ENCODE results near the gene PTGDS.

PTGDS gene

DNA sequence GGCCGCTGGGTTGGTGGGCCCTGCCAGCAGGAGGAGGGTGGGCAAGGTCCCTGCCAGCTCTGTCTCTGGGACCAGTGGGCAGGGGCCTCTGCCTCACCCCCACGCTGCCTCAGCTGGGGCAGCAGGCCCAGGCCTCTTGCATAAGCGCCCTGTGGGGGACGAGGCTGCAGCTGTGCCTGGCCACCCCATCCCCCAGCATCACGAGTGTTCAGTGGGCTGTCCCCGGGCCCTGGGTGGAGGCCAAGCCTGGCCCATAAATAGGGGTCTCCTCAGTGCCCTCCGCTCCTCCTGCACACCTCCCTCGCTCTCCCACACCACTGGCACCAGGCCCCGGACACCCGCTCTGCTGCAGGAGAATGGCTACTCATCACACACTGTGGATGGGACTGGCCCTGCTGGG, at the start of gene PTGDS:
TSS of gene PTGDS (plus strand) at position 282 of the 400 bp plus-strand sequence. CDS start at position 357, 75 bp downstream.
- Histone ChIP-seq H3K27me3 (ENCODE audit: control insufficient read depth, insufficient read depth, low read length) (peaks cover 9% of the 10 kb centered on the region; the same call in 1 of the 2 replicates), H3K4me1 (ENCODE audit: control insufficient read depth, insufficient read depth, low read length) (peaks cover 7% of the 10 kb centered on the region), H3K4me3 (ENCODE audit: low read depth, low read length) (peak within 1 kb of the TSS; percentile 78), H3K27ac (ENCODE audit: low read depth, low read length) (no peak within 1 kb of the TSS), H3K36me3 (ENCODE audit: control insufficient read depth, insufficient read depth, low read length) (no peaks in the 10 kb centered on the region), H3K9ac (ENCODE audit: low read length) (no peak within 1 kb of the TSS), H3K9me3 (ENCODE audit: control insufficient read depth, insufficient read depth, low read depth, low read length) (no peaks in the 10 kb centered on the region)

GRCh38 chr9:136928591-136928990, 48.7 kb upstream of the PTGDS start:
- Histone ChIP-seq H3K9ac (ENCODE audit: low read length) (no peak overlapping the region), H3K27ac (ENCODE audit: low read depth, low read length) (no peak overlapping the region), H3K4me3 (ENCODE audit: low read depth, low read length) (no peak overlapping the region), H3K36me3 (ENCODE audit: control insufficient read depth, insufficient read depth, low read length) (peaks cover 64% of the 10 kb centered on the region), H3K9me3 (ENCODE audit: control insufficient read depth, insufficient read depth, low read depth, low read length) (no peaks in the 10 kb centered on the region), H3K27me3 (ENCODE audit: control insufficient read depth, insufficient read depth, low read length) (no peaks in the 10 kb centered on the region), H3K4me1 (ENCODE audit: control insufficient read depth, insufficient read depth, low read length) (no peaks in the 10 kb centered on the region)

GRCh38 chr9:136930014-136930413, 47.3 kb upstream of the PTGDS start:
- Histone ChIP-seq H3K4me1 (ENCODE audit: control insufficient read depth, insufficient read depth, low read length) (no peaks in the 10 kb centered on the region), H3K4me3 (ENCODE audit: low read depth, low read length) (no peak overlapping the region), H3K9ac (ENCODE audit: low read length) (no peak overlapping the region), H3K27me3 (ENCODE audit: control insufficient read depth, insufficient read depth, low read length) (no peaks in the 10 kb centered on the region), H3K27ac (ENCODE audit: low read depth, low read length) (no peak overlapping the region), H3K36me3 (ENCODE audit: control insufficient read depth, insufficient read depth, low read length) (peaks cover 67% of the 10 kb centered on the region), H3K9me3 (ENCODE audit: control insufficient read depth, insufficient read depth, low read depth, low read length) (no peaks in the 10 kb centered on the region)

GRCh38 chr9:136931611-136932130, 45.6 kb upstream of the PTGDS start:
- H3K9me3 ChIP-seq (ENCODE audit: control insufficient read depth, insufficient read depth, low read depth, low read length) = no peaks in the 10 kb centered on the region
- H3K9ac ChIP-seq (ENCODE audit: low read length) = no peak overlapping the region
- H3K4me1 ChIP-seq (ENCODE audit: control insufficient read depth, insufficient read depth, low read length) = no peaks in the 10 kb centered on the region
- no peak overlapping the region for H3K4me3 ChIP-seq (ENCODE audit: low read depth, low read length)
- peaks cover 54% of the 10 kb centered on the region for H3K36me3 ChIP-seq (ENCODE audit: control insufficient read depth, insufficient read depth, low read length)
- H3K27ac ChIP-seq (ENCODE audit: low read depth, low read length) = no peak overlapping the region
- no peaks in the 10 kb centered on the region for H3K27me3 ChIP-seq (ENCODE audit: control insufficient read depth, insufficient read depth, low read length)

DNA sequence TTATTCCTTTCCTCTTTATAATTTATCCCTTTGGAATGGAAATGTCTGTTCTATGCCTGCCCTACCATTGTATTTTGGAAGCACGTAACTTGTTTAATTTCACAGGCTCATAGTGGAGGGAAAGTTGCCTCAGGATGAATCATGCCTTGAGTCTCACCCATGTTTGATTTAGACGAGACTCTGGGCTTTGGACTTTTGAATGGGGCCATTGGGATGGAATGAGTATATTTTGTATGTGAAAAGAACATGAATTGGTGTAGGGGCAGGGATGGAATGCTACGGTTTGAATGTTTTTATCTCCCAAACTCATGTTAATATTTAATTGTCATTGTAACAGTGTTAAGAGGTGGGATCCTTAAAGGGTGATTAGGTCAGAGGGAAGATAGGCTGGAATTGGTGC, 43.0 kb upstream of the PTGDS start:
- peaks cover 5% of the 10 kb centered on the region for H3K4me1 ChIP-seq (ENCODE audit: control insufficient read depth, insufficient read depth, low read length)
- H3K36me3 ChIP-seq (ENCODE audit: control insufficient read depth, insufficient read depth, low read length) = peaks cover 44% of the 10 kb centered on the region
- no peaks in the 10 kb centered on the region for H3K9me3 ChIP-seq (ENCODE audit: control insufficient read depth, insufficient read depth, low read depth, low read length)
- no peak overlapping the region for H3K27ac ChIP-seq (ENCODE audit: low read depth, low read length)
- H3K27me3 ChIP-seq (ENCODE audit: control insufficient read depth, insufficient read depth, low read length) = no peaks in the 10 kb centered on the region
- H3K4me3 ChIP-seq (ENCODE audit: low read depth, low read length) = no peak overlapping the region
- no peak overlapping the region for H3K9ac ChIP-seq (ENCODE audit: low read length)

DNA sequence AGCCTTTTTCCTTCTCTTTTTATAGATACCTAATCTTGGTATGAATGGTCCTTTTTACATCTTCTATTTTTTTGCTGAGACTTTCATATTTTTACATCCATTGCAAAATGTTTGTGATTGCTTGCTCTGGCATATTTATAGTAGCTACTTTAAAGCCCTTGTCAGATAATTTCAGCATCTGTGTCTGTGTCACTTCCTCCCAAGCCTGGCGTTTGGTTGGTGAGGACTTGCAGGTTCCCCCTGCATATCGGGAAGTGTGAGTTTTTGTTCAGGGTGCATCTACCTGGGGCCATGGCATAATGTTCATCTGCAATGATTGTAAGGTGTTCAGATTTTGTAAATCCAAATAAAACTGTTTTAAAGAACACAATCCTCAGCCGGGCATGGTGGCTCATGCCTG, 41.7 kb upstream of the PTGDS start:
- Histone ChIP-seq H3K4me1 (ENCODE audit: control insufficient read depth, insufficient read depth, low read length) (peaks cover 5% of the 10 kb centered on the region), H3K9me3 (ENCODE audit: control insufficient read depth, insufficient read depth, low read depth, low read length) (no peaks in the 10 kb centered on the region), H3K27me3 (ENCODE audit: control insufficient read depth, insufficient read depth, low read length) (no peaks in the 10 kb centered on the region), H3K27ac (ENCODE audit: low read depth, low read length) (no peak overlapping the region), H3K36me3 (ENCODE audit: control insufficient read depth, insufficient read depth, low read length) (peaks cover 51% of the 10 kb centered on the region), H3K9ac (ENCODE audit: low read length) (no peak overlapping the region), H3K4me3 (ENCODE audit: low read depth, low read length) (no peak overlapping the region)

- Histone ChIP-seq H3K4me1 (ENCODE audit: control insufficient read depth, insufficient read depth, low read length) (peaks cover 5% of the 10 kb centered on the region), H3K36me3 (ENCODE audit: control insufficient read depth, insufficient read depth, low read length) (peaks cover 62% of the 10 kb centered on the region), H3K27ac (ENCODE audit: low read depth, low read length) (no peak overlapping the region), H3K9me3 (ENCODE audit: control insufficient read depth, insufficient read depth, low read depth, low read length) (no peaks in the 10 kb centered on the region), H3K9ac (ENCODE audit: low read length) (no peak overlapping the region), H3K4me3 (ENCODE audit: low read depth, low read length) (no peak overlapping the region), H3K27me3 (ENCODE audit: control insufficient read depth, insufficient read depth, low read length) (no peaks in the 10 kb centered on the region)
Measured at GRCh38 chr9:136936645-136937170, 40.6 kb upstream of the PTGDS start.

GRCh38 chr9:136937186-136938001, 39.9 kb upstream of the PTGDS start:
- Histone ChIP-seq H3K9me3 (ENCODE audit: control insufficient read depth, insufficient read depth, low read depth, low read length) (no peaks in the 10 kb centered on the region), H3K9ac (ENCODE audit: low read length) (no peak overlapping the region), H3K27me3 (ENCODE audit: control insufficient read depth, insufficient read depth, low read length) (no peaks in the 10 kb centered on the region), H3K4me3 (ENCODE audit: low read depth, low read length) (no peak overlapping the region), H3K27ac (ENCODE audit: low read depth, low read length) (no peak overlapping the region), H3K4me1 (ENCODE audit: control insufficient read depth, insufficient read depth, low read length) (peaks cover 5% of the 10 kb centered on the region), H3K36me3 (ENCODE audit: control insufficient read depth, insufficient read depth, low read length) (peaks cover 65% of the 10 kb centered on the region)

DNA sequence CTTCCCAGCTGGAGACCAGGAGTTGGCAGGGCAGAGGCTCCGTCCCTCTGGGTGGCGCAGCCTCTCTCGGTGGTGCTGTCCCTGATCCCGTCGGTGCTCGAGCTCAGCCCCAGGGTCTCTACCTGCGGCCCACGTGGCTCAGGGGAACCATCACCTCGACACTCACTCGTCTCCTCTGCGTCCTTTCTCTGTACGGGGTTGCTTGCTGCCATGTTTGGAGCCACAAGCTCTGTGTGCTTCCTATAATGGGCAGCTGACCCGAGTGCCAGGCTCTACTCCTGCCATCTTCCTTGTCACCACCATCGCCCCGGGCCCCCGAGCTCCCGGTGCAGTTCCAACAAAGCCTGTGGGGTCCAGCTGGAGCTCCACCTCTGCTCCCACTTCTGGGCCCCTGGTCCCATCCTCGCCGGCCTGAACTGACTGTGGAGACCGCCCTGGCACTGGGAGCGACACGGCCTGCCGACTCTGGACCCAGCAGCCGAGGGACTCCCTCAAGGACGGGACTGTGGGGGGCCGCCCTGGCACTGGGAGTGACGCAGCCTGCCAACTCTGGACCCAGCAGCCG, 37.8 kb upstream of the PTGDS start:
- peaks cover 8% of the 10 kb centered on the region for H3K4me1 ChIP-seq (ENCODE audit: control insufficient read depth, insufficient read depth, low read length)
- H3K27me3 ChIP-seq (ENCODE audit: control insufficient read depth, insufficient read depth, low read length) = no peaks in the 10 kb centered on the region
- H3K4me3 ChIP-seq (ENCODE audit: low read depth, low read length) = no peak overlapping the region
- H3K9me3 ChIP-seq (ENCODE audit: control insufficient read depth, insufficient read depth, low read depth, low read length) = no peaks in the 10 kb centered on the region
- peaks cover 52% of the 10 kb centered on the region for H3K36me3 ChIP-seq (ENCODE audit: control insufficient read depth, insufficient read depth, low read length)
- H3K9ac ChIP-seq (ENCODE audit: low read length) = no peak overlapping the region
- no peak overlapping the region for H3K27ac ChIP-seq (ENCODE audit: low read depth, low read length)

DNA sequence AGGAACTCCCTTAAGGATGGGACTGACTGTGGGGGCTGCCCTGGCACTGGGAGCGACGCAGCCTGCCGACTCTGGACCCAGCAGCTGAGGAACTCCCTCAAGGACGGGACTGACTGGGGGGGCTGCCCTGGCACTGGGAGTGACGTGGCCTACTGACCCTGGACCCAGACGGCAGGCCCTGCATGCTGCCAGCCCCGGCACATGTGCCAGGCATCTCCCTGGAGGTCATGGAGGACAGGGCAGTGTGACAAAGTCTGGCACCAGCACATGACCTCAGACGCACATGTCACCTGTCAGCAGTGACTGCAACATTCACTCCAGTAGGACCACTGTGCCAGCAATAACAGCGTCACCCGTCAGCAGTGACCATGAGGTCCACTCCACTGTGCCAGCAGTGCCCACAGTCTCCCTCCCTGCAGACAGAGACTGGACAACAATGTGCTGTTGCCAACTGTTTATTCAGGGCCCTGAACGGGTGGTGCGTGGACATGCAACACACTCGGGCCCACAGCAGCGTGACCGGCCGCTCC, 37.2 kb upstream of the PTGDS start:
- Histone ChIP-seq H3K4me1 (ENCODE audit: control insufficient read depth, insufficient read depth, low read length) (peaks cover 11% of the 10 kb centered on the region), H3K4me3 (ENCODE audit: low read depth, low read length) (no peak overlapping the region), H3K36me3 (ENCODE audit: control insufficient read depth, insufficient read depth, low read length) (peaks cover 49% of the 10 kb centered on the region), H3K9ac (ENCODE audit: low read length) (no peak overlapping the region), H3K9me3 (ENCODE audit: control insufficient read depth, insufficient read depth, low read depth, low read length) (no peaks in the 10 kb centered on the region), H3K27ac (ENCODE audit: low read depth, low read length) (no peak overlapping the region), H3K27me3 (ENCODE audit: control insufficient read depth, insufficient read depth, low read length) (no peaks in the 10 kb centered on the region)

Measured in HUES6 (cell line).